Kidney epithelial cell (primary cell): ENCODE data around the gene NR2C2. TPM values are rescaled to one million over a fixed set of nuclear protein-coding genes. Genes with fewer than 3 reads are reported as not detected.

Experiments used
- DNase-seq: peaks from one replicate; pipeline ENCODE4 v3.0.0-alpha.2; 2010; ENCODE audit warnings: low read depth
- H3K27me3 ChIP-seq: 2 replicates; pipeline ENCODE4 v1.6.0; 2011; ENCODE audit warnings: low read length; ENCODE audit not compliant: control insufficient read depth, insufficient read depth
- H3K36me3 ChIP-seq: 2 replicates; pipeline ENCODE4 v1.5.1; 2011; ENCODE audit warnings: low read length; ENCODE audit not compliant: control insufficient read depth, insufficient read depth
- H3K4me3 ChIP-seq: 2 replicates; pipeline ENCODE4 v1.5.1; 2011; ENCODE audit warnings: low read depth, mild to moderate bottlenecking, control low read depth, low read length
- total RNA-seq: library from RNA; depleted of rRNA; stranded (reverse); fragments of >200 nt; gene quantifications from 2 replicates; pipeline ENCODE4 v1.2.3, GENCODE V29; 2015
- TF ChIP-seq, protein P1 (sequence below): IDR thresholded peaks from 2 replicates; pipeline ENCODE4 v1.5.1; 2011; ENCODE audit warnings: mild to moderate bottlenecking, moderate library complexity, low read length, control low read depth, inconsistent platforms; ENCODE audit not compliant: insufficient read depth, poor library complexity, severe bottlenecking

NR2C2 gene
- total RNA-seq, 1 donor from 2014 or later: 33.6 TPM

GRCh38 chr3:14920536-14920935, 26.8 kb upstream of the NR2C2 start:
- TF ChIP-seq, protein P1, sequence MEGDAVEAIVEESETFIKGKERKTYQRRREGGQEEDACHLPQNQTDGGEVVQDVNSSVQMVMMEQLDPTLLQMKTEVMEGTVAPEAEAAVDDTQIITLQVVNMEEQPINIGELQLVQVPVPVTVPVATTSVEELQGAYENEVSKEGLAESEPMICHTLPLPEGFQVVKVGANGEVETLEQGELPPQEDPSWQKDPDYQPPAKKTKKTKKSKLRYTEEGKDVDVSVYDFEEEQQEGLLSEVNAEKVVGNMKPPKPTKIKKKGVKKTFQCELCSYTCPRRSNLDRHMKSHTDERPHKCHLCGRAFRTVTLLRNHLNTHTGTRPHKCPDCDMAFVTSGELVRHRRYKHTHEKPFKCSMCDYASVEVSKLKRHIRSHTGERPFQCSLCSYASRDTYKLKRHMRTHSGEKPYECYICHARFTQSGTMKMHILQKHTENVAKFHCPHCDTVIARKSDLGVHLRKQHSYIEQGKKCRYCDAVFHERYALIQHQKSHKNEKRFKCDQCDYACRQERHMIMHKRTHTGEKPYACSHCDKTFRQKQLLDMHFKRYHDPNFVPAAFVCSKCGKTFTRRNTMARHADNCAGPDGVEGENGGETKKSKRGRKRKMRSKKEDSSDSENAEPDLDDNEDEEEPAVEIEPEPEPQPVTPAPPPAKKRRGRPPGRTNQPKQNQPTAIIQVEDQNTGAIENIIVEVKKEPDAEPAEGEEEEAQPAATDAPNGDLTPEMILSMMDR: no peak
- DNase-seq: no peak
- Histone ChIP-seq H3K36me3 (no peaks in the 10 kb centered on the region), H3K27me3 (peaks cover 11% of the 10 kb centered on the region), H3K4me3 (no peak overlapping the region)

GRCh38 chr3:14921034-14921616, 26.3 kb upstream of the NR2C2 start:
- Histone ChIP-seq H3K36me3 (no peaks in the 10 kb centered on the region), H3K27me3 (peaks cover 11% of the 10 kb centered on the region), H3K4me3 (no peak overlapping the region)
- TF ChIP-seq, protein P1: peak; percentile 97
- peak; percentile 37 for DNase-seq

GRCh38 chr3:14921811-14922705, 25.3 kb upstream of the NR2C2 start:
- TF ChIP-seq, protein P1: no peak
- Histone ChIP-seq H3K4me3 (no peak overlapping the region), H3K36me3 (no peaks in the 10 kb centered on the region), H3K27me3 (peaks cover 11% of the 10 kb centered on the region)
- no peak for DNase-seq

GRCh38 chr3:14922863-14923262, 24.5 kb upstream of the NR2C2 start:
- H3K4me3 ChIP-seq: no peak overlapping the region
- DNase-seq: no peak
- TF ChIP-seq, protein P1: no peak
- no peaks in the 10 kb centered on the region for H3K36me3 ChIP-seq
- peaks cover 11% of the 10 kb centered on the region for H3K27me3 ChIP-seq

DNA sequence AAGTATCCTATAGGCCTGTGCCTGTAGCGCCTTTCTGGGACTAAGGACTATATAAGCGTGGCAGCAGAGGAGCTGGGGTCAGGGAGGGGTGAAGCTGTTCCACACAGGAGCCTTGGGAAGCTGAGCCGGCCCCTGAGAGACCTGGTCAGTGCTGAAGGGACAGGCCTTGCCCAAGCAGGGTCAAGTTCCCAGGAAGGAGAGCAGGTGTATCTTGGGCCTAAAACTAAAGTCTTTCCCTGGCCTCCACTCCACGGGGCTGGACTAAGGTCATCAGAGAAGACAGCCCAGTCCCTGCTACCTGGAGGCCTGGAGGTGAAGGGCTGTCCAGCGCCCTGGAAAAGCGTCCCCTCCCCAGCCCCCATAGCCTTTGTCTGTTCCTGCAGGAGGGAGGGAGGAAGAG, 23.9 kb upstream of the NR2C2 start:
- peaks cover 8% of the 10 kb centered on the region for H3K27me3 ChIP-seq
- H3K36me3 ChIP-seq: no peaks in the 10 kb centered on the region
- TF ChIP-seq, protein P1: no peak
- no peak for DNase-seq
- no peak overlapping the region for H3K4me3 ChIP-seq
